MM.1S (cell line): ENCODE measurements around the gene FAM50A.

Experiments
- EZH2 ChIP-seq: fragments of 300-600 bp; sonication (generic); optimal IDR thresholded peaks from 2 replicates; pipeline ENCODE3; 2017; ENCODE audit warnings: low read depth, mild to moderate bottlenecking, antibody characterized with exemption, low read length, mixed read lengths
- EZH2phosphoT487 ChIP-seq: fragments of 300-600 bp; sonication (generic); IDR thresholded peaks from 2 replicates; pipeline ENCODE4 v1.6.1; 2018; ENCODE audit warnings: antibody characterized with exemption, low read length
- TF ChIP-seq, protein P1 (sequence below): fragments of 300-600 bp; sonication (generic); IDR thresholded peaks from 2 replicates; pipeline ENCODE4 v1.5.1; 2016; ENCODE audit warnings: antibody characterized with exemption, low read length, mixed read lengths

- TF ChIP-seq, protein P1, sequence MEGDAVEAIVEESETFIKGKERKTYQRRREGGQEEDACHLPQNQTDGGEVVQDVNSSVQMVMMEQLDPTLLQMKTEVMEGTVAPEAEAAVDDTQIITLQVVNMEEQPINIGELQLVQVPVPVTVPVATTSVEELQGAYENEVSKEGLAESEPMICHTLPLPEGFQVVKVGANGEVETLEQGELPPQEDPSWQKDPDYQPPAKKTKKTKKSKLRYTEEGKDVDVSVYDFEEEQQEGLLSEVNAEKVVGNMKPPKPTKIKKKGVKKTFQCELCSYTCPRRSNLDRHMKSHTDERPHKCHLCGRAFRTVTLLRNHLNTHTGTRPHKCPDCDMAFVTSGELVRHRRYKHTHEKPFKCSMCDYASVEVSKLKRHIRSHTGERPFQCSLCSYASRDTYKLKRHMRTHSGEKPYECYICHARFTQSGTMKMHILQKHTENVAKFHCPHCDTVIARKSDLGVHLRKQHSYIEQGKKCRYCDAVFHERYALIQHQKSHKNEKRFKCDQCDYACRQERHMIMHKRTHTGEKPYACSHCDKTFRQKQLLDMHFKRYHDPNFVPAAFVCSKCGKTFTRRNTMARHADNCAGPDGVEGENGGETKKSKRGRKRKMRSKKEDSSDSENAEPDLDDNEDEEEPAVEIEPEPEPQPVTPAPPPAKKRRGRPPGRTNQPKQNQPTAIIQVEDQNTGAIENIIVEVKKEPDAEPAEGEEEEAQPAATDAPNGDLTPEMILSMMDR: no peak
- no peak for TF ChIP-seq EZH2
- TF ChIP-seq EZH2phosphoT487: no peak
Observed at GRCh38 chrX:154435171-154435733, 8.7 kb upstream of the FAM50A start.
